HepG2 (cell line): ENCODE data around the gene TBRG4. TPM values are rescaled to one million over a fixed set of nuclear protein-coding genes. Genes with fewer than 3 reads are reported as not detected.

ENCODE experiments used
- ATAC-seq: fragments of 200-7000 bp; cut with Tn5 transposase; 3 replicates; pipeline ENCODE4 v1.9.1; 2020; ENCODE audit warnings: mild to moderate bottlenecking, moderate library complexity
- BruUV-seq: library from RNA; stranded (reverse); fragments of 400-500 nt; replicated peaks from 2 replicates; lab custom pipeline; 2021; lab: Mats Ljungman, UMichigan
- CTCF ChIA-PET: fragments of 300-600 bp; formaldehyde crosslinking; extraction: SDS; loops from one replicate; lab custom pipeline; 2021; ENCODE audit warnings: low total read pairs, inconsistent platforms, low intra/inter-chr PET ratio; lab: Yijun Ruan, JAX
- POLR2A ChIA-PET: fragments of 350-600 bp; sonication (Branson Sonifier 250); formaldehyde crosslinking; loops from one replicate; lab custom pipeline; 2020; ENCODE audit warnings: antibody characterized with exemption, inconsistent platforms; lab: Yijun Ruan, JAX
- DNase-seq: peaks from one replicate; pipeline ENCODE4 v3.0.0-alpha.2; 2015; ENCODE audit warnings: low spot score
- FAIRE-seq: peaks from 3 replicates; lab custom pipeline; 2011; peaks lifted over from hg19 to GRCh38; lab: Jason Lieb, UNC
- H2AFZ ChIP-seq: one replicate; pipeline ENCODE4 v1.6.1; 2011; ENCODE audit warnings: low read length, inconsistent platforms
- H3K27ac ChIP-seq: fragments of 300-600 bp; 3 replicates; pipeline ENCODE4 v1.8.0; 2011; ENCODE audit warnings: mixed run types, mild to moderate bottlenecking, mixed read lengths, low read length, inconsistent platforms; ENCODE audit not compliant: insufficient read depth; ENCODE audit errors: extremely low read length
- H3K27me3 ChIP-seq, 2 experiments: fragments of 200-600 bp in 1 of 2; 2 replicates in 1 of 2; 3 replicates in 1 of 2; pipeline versions ENCODE4 v1.6.0 to v1.8.0; 2011; ENCODE audit warnings: low read length in 2 of 2, mild to moderate bottlenecking in 2 of 2, moderate library complexity in 2 of 2, inconsistent platforms in 1 of 2; ENCODE audit not compliant: insufficient read depth in 2 of 2, control insufficient read depth in 1 of 2
- H3K36me3 ChIP-seq, 2 experiments: fragments of 200-600 bp in 1 of 2; replicated peaks in 1 of 2; 2 replicates in 1 of 2; 3 replicates in 1 of 2; pipeline versions ENCODE4 v1.5.1 to v1.8.0; 2011; ENCODE audit warnings: low read length in 2 of 2, inconsistent platforms in 1 of 2; ENCODE audit not compliant: insufficient read depth in 2 of 2, control insufficient read depth in 1 of 2
- H3K4me1 ChIP-seq: 2 replicates; pipeline ENCODE4 v1.5.1; 2012; ENCODE audit warnings: low read length, inconsistent platforms; ENCODE audit not compliant: insufficient read depth
- H3K4me2 ChIP-seq: 2 replicates; pipeline ENCODE4 v1.6.0; 2011; ENCODE audit warnings: low read depth, low read length, inconsistent platforms
- H3K4me3 ChIP-seq, 3 experiments: fragments of 200-600 bp in 1 of 3; sonication (generic), shearing (Covaris generic) in 1 of 3; replicated peaks in 1 of 3; 2 replicates each; pipeline ENCODE4 v1.5.1; 2011 to 2016; ENCODE audit warnings: low read length in 3 of 3, inconsistent platforms in 2 of 3, low read depth in 2 of 3, mild to moderate bottlenecking in 2 of 3, control low read depth in 1 of 3, mixed read lengths in 1 of 3; ENCODE audit not compliant: insufficient read depth in 1 of 3
- H3K79me2 ChIP-seq: one replicate; pipeline ENCODE4 v1.6.1; 2011; ENCODE audit warnings: low read length, inconsistent platforms; ENCODE audit not compliant: insufficient read depth
- H3K9ac ChIP-seq: 2 replicates; pipeline ENCODE4 v1.6.0; 2011; ENCODE audit warnings: mild to moderate bottlenecking, low read depth, low read length, inconsistent platforms; ENCODE audit not compliant: insufficient read depth
- H3K9me3 ChIP-seq: 2 replicates; pipeline ENCODE4 v1.5.1; 2012; ENCODE audit warnings: mild to moderate bottlenecking, low read length
- H4K20me1 ChIP-seq: 2 replicates; pipeline ENCODE4 v1.6.0; 2011; ENCODE audit warnings: inconsistent platforms, mild to moderate bottlenecking, low read length, moderate library complexity; ENCODE audit not compliant: insufficient read depth
- ELF3 ChIP-seq: IDR thresholded peaks from 2 replicates; pipeline ENCODE4 v1.6.1; 2016; ENCODE audit warnings: missing genetic modification reagents, missing compliant biosample characterization
- KDM2A ChIP-seq: sonication (generic); formaldehyde crosslinking; IDR thresholded peaks from 2 replicates; pipeline ENCODE4 v1.4.0; 2020; ENCODE audit warnings: low read depth, missing genetic modification reagents, borderline replicate concordance
- NFYB ChIP-seq: sonication (generic); formaldehyde crosslinking; IDR thresholded peaks from 2 replicates; pipeline ENCODE4 v1.4.0; 2020; ENCODE audit warnings: missing genetic modification reagents
- ZFYVE20 ChIP-seq: sonication (generic); formaldehyde crosslinking; IDR thresholded peaks from 2 replicates; pipeline ENCODE4 v1.8.0; 2023; ENCODE audit warnings: low read depth, mild to moderate bottlenecking, moderate library complexity, missing genetic modification reagents, borderline replicate concordance
- ZKSCAN1 ChIP-seq: fragments of 150-350 bp; IDR thresholded peaks from 2 replicates; pipeline ENCODE4 v1.6.1; 2014; ENCODE audit warnings: low read length
- ZNF784 ChIP-seq: sonication (generic); formaldehyde crosslinking; IDR thresholded peaks from 2 replicates; pipeline ENCODE4 v1.5.1; 2020; ENCODE audit warnings: missing genetic modification reagents, mild to moderate bottlenecking, borderline replicate concordance
- ZSCAN25 ChIP-seq: sonication (generic); formaldehyde crosslinking; IDR thresholded peaks from 2 replicates; pipeline ENCODE4 v1.8.0; 2022; ENCODE audit warnings: mild to moderate bottlenecking, missing genetic modification reagents
- ZSCAN30 ChIP-seq: sonication (generic); formaldehyde crosslinking; IDR thresholded peaks from 2 replicates; pipeline ENCODE4 v1.5.0; 2020; ENCODE audit warnings: mild to moderate bottlenecking, missing genetic modification reagents
- WGBS: methylation state at CpG from one replicate; pipeline ENCODE4 v1.1.6; 2017; ENCODE audit warnings: low lambda C conversion rate; 5-methylcytosine and 5-hydroxymethylcytosine counted together
- in situ Hi-C: cut with HindIII; loops from 2 replicates; pipeline ENCODE4 v1.10.0; 2017; ENCODE audit warnings: low pct_unique_long_range_greater_than_20kb; ENCODE audit not compliant: extremely low pct_ligation_motif_present
- intact Hi-C: fragments of 100-400 bp; cut with micrococcal nuclease; formaldehyde crosslinking; loops from one replicate; pipeline ENCODE4 v1.10.0; 2022; ENCODE audit not compliant: unreplicated experiment
- polyA plus RNA-seq, 8 experiments: library from polyadenylated mRNA; depleted of rRNA in 3 of 8; stranded (reverse) in 7 of 8; unstranded in 1 of 8; fragments of >200 nt; fragmentation: Illumina TruSeq in 4 of 8; extraction: Trizol in 4 of 8; gene quantifications; 2 replicates each; pipeline versions ENCODE4 v1.2.1 to v1.2.3, GENCODE V29; 2011 to 2016; ENCODE audit warnings: low read depth in 4 of 8, missing spikeins in 1 of 8, mixed read lengths in 1 of 8; ENCODE audit not compliant: insufficient read depth in 1 of 8
- total RNA-seq, 5 experiments: library from RNA; depleted of rRNA; stranded (reverse); fragments of >200 nt; fragmentation: Illumina TruSeq; extraction: Trizol; gene quantifications; 2 replicates each; pipeline ENCODE4 v1.2.3, GENCODE V29; 2016; ENCODE audit warnings: low read depth in 1 of 5

The TBRG4 gene
- total and polyA plus RNA-seq, 2 of the 13 experiments (the other 11 are each of a cell fraction or from before 2014, with no cell fraction given): 87.8 to 107 TPM

GRCh38 chr7:45151131-45151684, 39.7 kb upstream of the TBRG4 start:
- intact Hi-C loops: loop anchor here (5.0 to 10.0 kb wide), 2 partner anchors 434 to 511 kb away; no protein-coding TSS in a partner anchor
- Histone ChIP-seq H3K4me3 (no peak overlapping the region), H3K4me2 (no peak overlapping the region), H3K9ac (no peak overlapping the region), H2AFZ (no peak overlapping the region), H3K9me3 (no peaks in the 10 kb centered on the region), H3K27ac (no peak overlapping the region), H3K79me2 (no peaks in the 10 kb centered on the region), H3K4me1 (no peaks in the 10 kb centered on the region), H4K20me1 (no peaks in the 10 kb centered on the region), H3K27me3 (peaks cover 4 to 50% of the 10 kb centered on the region in 2 experiments; a peak in 3 of 5 replicates), H3K36me3 (no peaks in the 10 kb centered on the region)
- no TSS peak for BruUV-seq
- no peak for ATAC-seq
- ChIA-PET POLR2A (no interaction called here), CTCF (no interaction called here)
- 5% methylated on average over 4 of the region's 9 CpGs for WGBS
- no peak for FAIRE-seq
- TF ChIP-seq ZSCAN30 (CRISPR knock-in tag) (no peak), ZSCAN25 (CRISPR knock-in tag) (no peak), KDM2A (CRISPR knock-in tag) (no peak), NFYB (no peak), ZKSCAN1 (no peak), ZNF784 (CRISPR knock-in tag) (no peak), ZFYVE20 (CRISPR knock-in tag) (no peak), ELF3 (CRISPR knock-in tag) (no peak)
- in situ Hi-C loops: loop anchor here (5.0 to 25.0 kb wide), 2 partner anchors 111 to 436 kb away; no protein-coding TSS in a partner anchor
- no peak for DNase-seq
